ENCODE results near the gene OSTN. TPM values are rescaled to one million over a fixed set of nuclear protein-coding genes. Genes with fewer than 3 reads are reported as not detected.

The OSTN gene
- total RNA-seq, 1 donor from 2014 or later = 122 TPM

- no peak for DNase-seq
Measured at GRCh38 chr3:191314109-191314728, 115.2 kb downstream of the OSTN start.

Other genes with a start within 250 kb of the OSTN start
- 115 TPM for gene CCDC50, start 130.2 kb downstream of the OSTN start, total RNA-seq
- gene UTS2B, start 131.3 kb downstream of the OSTN start, total RNA-seq = 1.6 TPM

Measured in occipital lobe (tissue), 2 donors.